BJ (cell line): ENCODE results near the gene PLEKHA3. TPM values are rescaled to one million over a fixed set of nuclear protein-coding genes. Genes with fewer than 3 reads are reported as not detected.

Experiments
- CTCF ChIA-PET: fragments of 350-600 bp; formaldehyde crosslinking; extraction: SDS; loops from one replicate; lab custom pipeline; 2021; ENCODE audit warnings: antibody characterized with exemption, inconsistent platforms; lab: Yijun Ruan, JAX
- POLR2A ChIA-PET: fragments of 300-600 bp; sonication (Branson Sonifier 250); formaldehyde crosslinking; extraction: SDS; loops from one replicate; lab custom pipeline; 2021; ENCODE audit warnings: antibody characterized with exemption; lab: Charles Lee
- DNase-seq: peaks from one replicate; pipeline ENCODE4 v3.0.0-alpha.2; 2011; ENCODE audit warnings: low read depth
- H3K27me3 ChIP-seq: 2 replicates; pipeline ENCODE4 v1.6.0; 2011; ENCODE audit warnings: low read length; ENCODE audit not compliant: control insufficient read depth, insufficient read depth
- H3K36me3 ChIP-seq: 2 replicates; pipeline ENCODE4 v1.5.1; 2011; ENCODE audit warnings: low read length; ENCODE audit not compliant: control insufficient read depth, insufficient read depth
- H3K4me3 ChIP-seq: 2 replicates; pipeline ENCODE4 v1.5.1; 2011; ENCODE audit warnings: low read depth, mild to moderate bottlenecking, control low read depth, low read length
- polyA plus RNA-seq: library from polyadenylated mRNA; depleted of rRNA; stranded (reverse); fragments of >200 nt; gene quantifications from 2 replicates; pipeline ENCODE4 v1.2.3, GENCODE V29; 2011
- TF ChIP-seq, protein P1 (sequence below): IDR thresholded peaks from 2 replicates; pipeline ENCODE4 v1.5.1; 2011; ENCODE audit warnings: low read depth, mild to moderate bottlenecking, control low read depth, inconsistent platforms, low read length, moderate library complexity; ENCODE audit not compliant: insufficient read depth

The PLEKHA3 gene
- polyA plus RNA-seq, 1 experiment, result 10.0 TPM

DNA sequence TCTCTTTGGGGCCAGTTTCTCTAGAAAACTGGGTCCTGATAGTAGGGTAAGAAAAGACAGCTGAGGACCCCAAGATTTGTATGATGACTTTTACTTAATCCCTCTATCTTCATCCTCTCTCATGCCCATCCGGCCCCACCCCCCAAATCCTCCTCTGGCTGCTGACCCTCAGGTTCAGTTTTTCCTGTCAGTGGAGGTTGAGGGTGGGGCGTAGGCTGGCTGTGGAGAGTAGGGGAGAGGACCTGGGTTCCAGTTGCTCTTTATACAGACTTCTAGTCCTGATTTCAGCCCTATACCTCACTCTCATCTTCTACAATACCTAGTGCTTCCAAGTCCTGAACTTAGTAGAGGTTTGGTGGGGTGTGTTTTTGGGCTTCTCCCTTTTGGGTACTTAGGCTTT, 28.4 kb downstream of the PLEKHA3 start:
- Histone ChIP-seq H3K36me3 (0 out of 2 replicates have a peak, but pooled peaks cover 3% of the 10 kb centered on the region), H3K4me3 (no peak overlapping the region), H3K27me3 (no peaks in the 10 kb centered on the region)
- ChIA-PET CTCF (interaction anchor here (0.6 to 1.3 kb wide), 3 partner anchors 10 to 52 kb away, joined by 3 read pairs; no protein-coding TSS in a partner anchor), POLR2A (no interaction called here)
- no peak for DNase-seq
- TF ChIP-seq, protein P1, sequence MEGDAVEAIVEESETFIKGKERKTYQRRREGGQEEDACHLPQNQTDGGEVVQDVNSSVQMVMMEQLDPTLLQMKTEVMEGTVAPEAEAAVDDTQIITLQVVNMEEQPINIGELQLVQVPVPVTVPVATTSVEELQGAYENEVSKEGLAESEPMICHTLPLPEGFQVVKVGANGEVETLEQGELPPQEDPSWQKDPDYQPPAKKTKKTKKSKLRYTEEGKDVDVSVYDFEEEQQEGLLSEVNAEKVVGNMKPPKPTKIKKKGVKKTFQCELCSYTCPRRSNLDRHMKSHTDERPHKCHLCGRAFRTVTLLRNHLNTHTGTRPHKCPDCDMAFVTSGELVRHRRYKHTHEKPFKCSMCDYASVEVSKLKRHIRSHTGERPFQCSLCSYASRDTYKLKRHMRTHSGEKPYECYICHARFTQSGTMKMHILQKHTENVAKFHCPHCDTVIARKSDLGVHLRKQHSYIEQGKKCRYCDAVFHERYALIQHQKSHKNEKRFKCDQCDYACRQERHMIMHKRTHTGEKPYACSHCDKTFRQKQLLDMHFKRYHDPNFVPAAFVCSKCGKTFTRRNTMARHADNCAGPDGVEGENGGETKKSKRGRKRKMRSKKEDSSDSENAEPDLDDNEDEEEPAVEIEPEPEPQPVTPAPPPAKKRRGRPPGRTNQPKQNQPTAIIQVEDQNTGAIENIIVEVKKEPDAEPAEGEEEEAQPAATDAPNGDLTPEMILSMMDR, result no peak

DNA sequence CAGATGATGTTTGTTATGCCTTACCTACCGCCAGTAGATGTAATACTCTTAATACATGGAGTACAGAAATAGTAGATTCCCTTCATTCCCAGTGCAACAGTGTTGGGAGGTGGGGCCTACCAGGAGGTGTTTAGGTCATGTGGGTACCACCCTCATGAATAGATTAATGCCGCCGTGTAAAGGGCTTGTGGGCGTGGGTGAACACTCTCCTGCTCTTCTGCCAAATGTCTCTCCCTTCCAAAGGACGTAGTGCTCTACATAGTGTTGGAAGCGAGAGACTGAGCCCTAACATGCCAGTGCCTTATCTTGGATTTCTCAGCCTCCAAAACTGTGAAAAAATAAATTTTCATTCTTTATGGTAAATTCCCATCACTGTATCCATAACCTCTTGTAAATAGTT, 30.1 kb downstream of the PLEKHA3 start:
- ChIA-PET POLR2A (no interaction called here), CTCF (no interaction called here)
- TF ChIP-seq, protein P1, result no peak
- no peak overlapping the region for H3K4me3 ChIP-seq
- no peaks in the 10 kb centered on the region for H3K27me3 ChIP-seq
- H3K36me3 ChIP-seq, result 0 out of 2 replicates have a peak, but pooled peaks cover 3% of the 10 kb centered on the region
- DNase-seq, result no peak

DNA sequence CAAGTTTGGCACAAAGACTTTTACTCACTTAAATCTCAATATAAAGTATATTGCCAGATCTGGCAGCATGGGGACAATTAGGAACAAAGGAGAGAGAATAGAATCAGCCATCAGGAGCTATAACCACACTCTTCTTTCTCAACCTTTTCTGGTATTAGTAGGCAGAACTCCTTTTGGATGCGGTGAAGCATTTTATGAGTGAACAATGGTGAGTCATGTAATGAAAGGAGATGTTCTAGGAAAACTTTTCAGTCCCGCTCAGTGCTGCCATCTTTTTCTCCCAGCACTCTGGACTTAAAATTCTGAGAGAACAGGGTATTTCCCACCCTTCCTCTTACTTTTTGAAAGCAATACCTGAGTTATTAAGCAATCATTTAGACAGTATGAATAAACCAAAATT, 32.2 kb downstream of the PLEKHA3 start:
- Histone ChIP-seq H3K4me3 (no peak overlapping the region), H3K27me3 (no peaks in the 10 kb centered on the region), H3K36me3 (0 out of 2 replicates have a peak, but pooled peaks cover 3% of the 10 kb centered on the region)
- CTCF ChIA-PET, result interaction anchor here (1.3 kb wide), 1 partner anchor 19 kb away, joined by 4 read pairs; no protein-coding TSS in a partner anchor
- TF ChIP-seq, protein P1, result no peak
- POLR2A ChIA-PET, result no interaction called here
- DNase-seq, result no peak

DNA sequence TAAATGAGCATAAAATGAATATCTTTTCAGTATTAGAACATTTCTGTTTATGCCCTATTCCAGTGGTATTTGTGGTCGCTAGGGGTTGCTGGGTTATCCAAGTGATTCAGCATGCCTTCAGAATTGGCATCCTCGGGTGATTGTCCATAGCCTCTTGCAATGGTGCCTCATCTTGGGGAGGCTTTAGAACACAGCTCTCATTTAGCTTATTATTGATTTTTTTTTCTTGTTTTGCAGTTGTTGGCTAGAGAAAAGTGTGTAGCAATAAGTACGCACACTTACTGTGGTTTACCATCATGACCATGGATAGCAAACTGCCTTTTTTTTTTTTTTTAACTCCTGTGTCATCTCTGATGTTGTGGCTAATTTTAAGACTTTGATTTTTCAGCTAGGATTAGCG, 33.6 kb downstream of the PLEKHA3 start:
- Histone ChIP-seq H3K27me3 (no peaks in the 10 kb centered on the region), H3K36me3 (peaks cover 1% of the 10 kb centered on the region; the same call in 1 of the 2 replicates), H3K4me3 (no peak overlapping the region)
- POLR2A ChIA-PET, result no interaction called here
- TF ChIP-seq, protein P1, result no peak
- no peak for DNase-seq
- CTCF ChIA-PET, result no interaction called here

DNA sequence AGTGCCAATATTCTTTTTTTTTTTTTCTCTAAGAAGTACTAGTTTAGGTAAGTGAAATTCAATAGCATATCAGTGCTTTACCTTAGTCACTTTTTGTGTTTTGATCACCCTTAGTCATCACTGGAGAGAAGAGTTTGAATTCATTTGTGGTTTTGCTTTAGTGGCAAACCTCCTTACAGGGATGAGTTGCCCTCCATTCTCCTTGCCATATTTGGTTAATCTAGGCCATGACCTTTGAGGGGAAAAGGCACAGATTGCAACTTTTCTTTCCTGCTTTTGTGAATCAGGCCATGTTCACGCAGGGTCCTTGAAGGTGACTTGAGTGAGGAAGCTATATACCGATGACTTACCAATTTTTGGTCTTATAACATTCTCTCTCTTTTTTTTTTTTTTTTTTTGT, 34.4 kb downstream of the PLEKHA3 start:
- DNase-seq, result no peak
- H3K4me3 ChIP-seq, result no peak overlapping the region
- CTCF ChIA-PET, result interaction anchor here (1.0 kb wide), 1 partner anchor 19 kb away, joined by 3 read pairs; no protein-coding TSS in a partner anchor
- POLR2A ChIA-PET, result no interaction called here
- H3K27me3 ChIP-seq, result no peaks in the 10 kb centered on the region
- TF ChIP-seq, protein P1, result no peak
- peaks cover 1% of the 10 kb centered on the region; the same call in 1 of the 2 replicates for H3K36me3 ChIP-seq
